Tibial nerve (tissue), 3 donors: ENCODE results near the gene CD164L2.

Experiments
- EP300 ChIP-seq, 2 donors: sonication (generic); formaldehyde crosslinking; IDR thresholded peaks; one replicate each; pipeline ENCODE4 v1.6.1; 2017; ENCODE audit warnings: antibody characterized with exemption in 2 of 2, mild to moderate bottlenecking in 1 of 2
- POLR2A ChIP-seq, 2 donors: fragments of 450-650 bp; IDR thresholded peaks; one replicate each; pipeline ENCODE4 v1.6.1; 2017; ENCODE audit warnings: antibody characterized with exemption in 2 of 2, mild to moderate bottlenecking in 2 of 2, moderate library complexity in 2 of 2

- TF ChIP-seq EP300 (IDR thresholded peaks at IDR 0.05): no peak
- TF ChIP-seq POLR2A (IDR thresholded peaks at IDR 0.05): no peak
Observed at GRCh38 chr1:27409669-27410068, 26.5 kb upstream of the CD164L2 start.
